COLO829 (cell line): ENCODE measurements around the gene ERVK3-1.
"Not testable (repeated sequence)": the region's sequence is repeated elsewhere in the genome, so short reads cannot be mapped to it uniquely, and the experiment has no call there.

Experiments used
- DNase-seq: peaks from one replicate; pipeline ENCODE4 v3.0.0; 2012; ENCODE audit warnings: low spot score

Gene ERVK3-1

GRCh38 chr19:58304748-58305064 lies 471 bp upstream of the ERVK3-1 start:
- no peak for DNase-seq

- no peak for DNase-seq
Observed at GRCh38 chr19:58305932-58306323, 751 bp downstream of the ERVK3-1 start.

- no peak for DNase-seq
Observed at GRCh38 chr19:58307736-58308135, 2.6 kb downstream of the ERVK3-1 start.

DNA sequence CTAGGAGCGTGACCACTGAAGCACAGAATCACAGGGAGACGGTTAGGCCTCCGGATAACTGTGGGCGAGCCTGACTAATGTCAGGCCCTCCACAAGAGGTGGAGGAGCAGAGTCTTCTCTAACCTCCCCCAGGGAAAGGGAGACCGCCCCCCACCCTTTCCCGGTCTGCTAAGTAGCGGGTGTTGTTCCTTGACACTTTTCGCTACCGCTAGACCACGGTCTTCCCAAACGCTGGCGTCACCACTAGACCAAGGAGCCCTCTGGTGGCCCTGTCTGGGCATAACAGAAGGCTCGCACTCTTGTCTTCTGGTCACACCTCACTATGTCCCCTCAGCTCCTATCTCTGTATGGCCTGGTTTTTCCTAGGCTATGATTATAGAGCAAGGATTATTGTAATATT lies 5.5 kb downstream of the ERVK3-1 start:
- DNase-seq, result not testable (repeated sequence)

GRCh38 chr19:58311345-58311865 lies 6.2 kb downstream of the ERVK3-1 start:
- no peak for DNase-seq

- DNase-seq, result no peak
Observed at GRCh38 chr19:58315580-58315979, 10.4 kb downstream of the ERVK3-1 start.

GRCh38 chr19:58317476-58318072 lies 12.4 kb downstream of the ERVK3-1 start:
- DNase-seq, result no peak

DNA sequence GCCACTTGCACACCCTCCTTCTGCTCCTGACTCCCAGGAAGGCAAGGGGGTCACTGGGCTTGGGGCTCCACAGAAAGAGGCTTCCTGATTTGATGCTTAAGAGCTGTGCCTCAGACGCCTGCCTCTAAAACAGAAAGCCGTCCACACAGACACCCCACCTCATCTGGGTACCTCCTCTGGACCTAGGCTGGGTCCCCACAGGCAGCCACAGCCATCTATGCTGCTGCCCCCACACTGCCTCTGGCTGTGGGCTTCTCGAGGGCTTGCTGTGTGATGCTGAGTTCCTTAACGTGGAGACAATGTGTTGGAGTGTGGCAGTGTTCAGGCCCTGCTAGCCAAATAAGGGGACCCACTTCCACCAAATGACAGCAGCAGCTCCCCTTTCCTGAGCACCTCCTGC lies 13.1 kb downstream of the ERVK3-1 start:
- no peak for DNase-seq

DNA sequence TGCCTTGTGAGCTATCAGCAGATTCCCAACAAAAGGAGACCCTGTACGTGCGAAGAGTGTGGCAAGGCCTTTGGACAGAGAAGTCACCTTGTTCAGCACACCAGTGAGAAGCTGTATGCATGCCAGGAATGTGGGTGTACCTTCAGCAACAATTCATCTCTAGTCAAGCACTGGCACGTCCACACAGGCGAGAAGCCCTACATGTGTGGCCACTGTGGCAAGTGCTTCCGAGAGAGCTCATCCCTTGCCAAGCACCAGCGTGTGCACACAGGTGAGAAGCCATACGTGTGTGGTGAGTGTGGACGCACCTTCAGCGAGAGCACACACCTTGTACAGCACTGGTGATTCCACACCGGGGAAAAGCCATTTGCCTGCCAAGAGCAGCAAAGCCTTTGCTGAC lies 14.1 kb downstream of the ERVK3-1 start:
- no peak for DNase-seq

- DNase-seq, result no peak
Observed at GRCh38 chr19:58325311-58326022, 20.3 kb downstream of the ERVK3-1 start.

- DNase-seq, result no peak
Observed at GRCh38 chr19:58326501-58326913, 21.3 kb downstream of the ERVK3-1 start.

GRCh38 chr19:58326914-58327726 lies 21.9 kb downstream of the ERVK3-1 start, which contains the start of gene ZSCAN22:
TSS of gene ZSCAN22 (plus strand) at chr19:58326994. CDS start at chr19:58334803, 7,809 bp downstream.
- peak; percentile 96 for DNase-seq

DNA sequence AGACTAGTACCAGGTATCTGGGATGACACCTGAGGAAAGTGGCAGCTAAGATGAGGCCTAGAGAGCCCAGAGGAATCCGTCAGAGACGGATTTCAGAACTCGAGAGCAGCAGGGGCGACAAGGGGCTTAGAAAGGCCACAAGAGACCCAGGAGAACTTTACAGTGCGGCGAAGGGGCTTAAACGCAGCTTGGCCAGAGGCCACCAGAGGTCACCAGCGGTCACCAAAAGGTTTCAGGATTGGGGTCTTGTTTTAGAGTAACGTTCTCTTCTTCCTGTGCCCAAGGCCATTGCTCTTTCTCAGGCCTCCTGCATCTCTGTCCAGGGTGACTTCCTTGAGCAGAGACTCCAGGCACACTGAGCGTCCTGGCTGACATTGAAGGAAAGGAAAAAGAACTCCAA lies 23.8 kb downstream of the ERVK3-1 start:
- DNase-seq, result no peak

DNA sequence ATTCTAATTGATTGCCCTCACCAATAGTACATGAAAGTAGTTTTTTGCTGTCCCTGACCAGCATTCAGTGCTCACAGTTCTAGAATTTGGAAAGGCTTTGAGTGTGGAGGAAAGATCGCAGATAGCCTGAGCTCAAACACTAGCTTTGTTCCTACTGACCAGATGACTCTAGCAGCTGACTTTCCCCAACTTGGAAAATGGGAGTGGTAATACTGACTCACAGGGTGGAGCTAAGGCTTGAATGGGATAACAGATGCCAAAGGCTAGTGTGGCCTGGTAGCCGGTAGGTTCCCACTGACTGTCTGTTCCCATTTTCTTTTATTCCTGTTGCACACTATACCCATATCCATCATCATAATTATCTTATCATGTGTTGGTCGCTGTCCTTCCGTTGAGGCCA lies 25.3 kb downstream of the ERVK3-1 start:
- DNase-seq, result peak; percentile 98

DNA sequence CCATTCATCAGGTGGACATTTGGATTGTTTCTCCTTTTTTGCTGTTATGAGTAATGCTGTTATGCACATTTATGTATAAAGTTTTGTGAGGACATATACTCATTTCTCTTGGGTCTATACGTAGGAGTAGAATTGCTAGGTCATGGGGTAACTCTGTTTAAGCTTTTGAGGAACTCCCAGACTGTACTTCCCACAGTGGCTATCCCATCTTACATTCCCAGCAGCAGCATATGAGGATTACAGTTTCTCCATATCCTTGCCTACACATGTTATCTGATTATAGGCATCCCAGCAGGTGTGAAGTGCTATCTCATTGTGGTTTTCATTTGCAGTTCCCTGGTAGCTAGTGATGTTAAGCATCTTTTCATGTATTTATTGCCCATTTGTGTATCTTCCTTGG lies 27.5 kb downstream of the ERVK3-1 start:
- no peak for DNase-seq

DNA sequence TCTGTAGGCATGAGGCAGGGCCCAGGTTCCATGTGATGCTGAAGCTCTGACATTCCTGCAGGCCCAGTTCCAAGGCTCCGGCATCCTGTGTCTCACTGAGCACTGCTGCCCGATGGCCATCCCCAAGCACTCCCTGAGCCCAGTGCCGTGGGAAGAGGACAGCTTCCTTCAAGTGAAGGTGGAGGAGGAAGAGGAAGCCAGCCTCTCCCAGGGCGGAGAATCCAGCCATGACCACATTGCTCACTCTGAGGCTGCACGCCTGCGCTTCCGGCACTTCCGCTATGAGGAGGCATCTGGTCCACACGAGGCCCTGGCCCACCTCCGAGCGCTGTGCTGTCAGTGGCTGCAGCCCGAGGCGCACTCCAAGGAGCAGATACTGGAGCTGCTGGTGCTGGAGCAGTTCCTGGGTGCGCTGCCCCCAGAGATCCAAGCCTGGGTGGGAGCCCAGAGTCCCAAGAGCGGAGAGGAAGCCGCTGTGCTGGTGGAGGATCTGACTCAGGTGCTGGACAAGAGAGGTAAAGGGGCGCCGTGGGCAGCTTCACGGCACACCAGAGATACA lies 29.6 kb downstream of the ERVK3-1 start:
- no peak for DNase-seq

DNA sequence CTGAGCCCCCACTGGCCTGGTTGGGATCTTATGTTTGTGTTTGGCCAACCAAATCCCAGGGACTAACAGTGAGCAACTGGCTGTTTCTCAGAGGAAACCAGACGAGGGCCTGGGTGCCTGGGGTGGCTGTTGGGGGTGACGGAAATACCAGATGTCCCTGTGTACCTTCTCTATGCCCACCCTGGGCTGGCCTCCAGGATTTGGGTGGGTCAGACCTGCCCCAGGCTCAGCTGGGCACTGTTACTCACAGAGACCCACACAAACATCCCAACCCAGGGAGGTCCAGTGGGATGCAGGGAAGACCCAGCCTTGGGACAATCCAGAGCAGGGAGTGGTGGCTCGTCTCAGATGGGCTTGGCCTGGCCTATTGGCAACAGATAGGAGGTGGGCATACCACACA lies 30.5 kb downstream of the ERVK3-1 start:
- DNase-seq, result no peak

DNA sequence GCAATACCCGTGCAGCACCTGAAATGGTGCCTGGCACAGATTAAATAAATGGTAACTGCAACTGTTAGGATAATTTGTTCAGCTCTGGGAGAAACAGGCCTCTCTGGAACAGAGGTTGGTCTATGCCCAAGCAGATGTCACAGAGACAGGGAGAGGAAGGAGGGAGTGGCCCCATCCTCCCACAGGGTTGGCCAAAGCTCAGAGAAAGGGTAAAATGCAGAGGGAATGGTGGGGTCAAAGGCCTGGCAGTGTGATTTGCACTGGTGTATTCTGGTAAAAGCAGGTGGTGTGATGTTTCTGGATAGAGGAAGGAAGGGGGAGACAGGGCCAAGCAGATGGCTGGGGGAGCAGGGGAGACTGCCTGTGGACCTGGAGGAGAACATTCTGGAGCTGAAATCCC lies 31.0 kb downstream of the ERVK3-1 start:
- DNase-seq, result no peak

GRCh38 chr19:58336820-58337219 lies 31.6 kb downstream of the ERVK3-1 start:
- DNase-seq, result no peak

- no peak for DNase-seq
Observed at GRCh38 chr19:58338336-58338735, 33.2 kb downstream of the ERVK3-1 start.

GRCh38 chr19:58338825-58339558 lies 33.8 kb downstream of the ERVK3-1 start:
- no peak for DNase-seq

- DNase-seq, result no peak
Observed at GRCh38 chr19:58345558-58345957, 40.4 kb downstream of the ERVK3-1 start.
